ENCODE results near the gene CDCA5. TPM values are rescaled to one million over a fixed set of nuclear protein-coding genes. Genes with fewer than 3 reads are reported as not detected.

Gene CDCA5
- total RNA-seq, 1 experiment from 2014 or later, result 90.2 TPM

Other genes starting within 250 kb of the CDCA5 start
- gene CDC42BPG, start 239.4 kb downstream of the CDCA5 start, total RNA-seq (2014; rRNA removed; shearing (Covaris generic)), result 0.03 TPM in 1 of 2 replicates, not detected in the other
- gene EHD1, start 205.4 kb downstream of the CDCA5 start, total RNA-seq (2014; rRNA removed; shearing (Covaris generic)), result 75.2 and 85.7 TPM in 2 replicates
- 22.5 and 23.2 TPM in 2 replicates for gene ATG2A, start 166.8 kb downstream of the CDCA5 start, total RNA-seq (2014; rRNA removed; shearing (Covaris generic))
- 20.6 and 30.6 TPM in 2 replicates for gene PPP2R5B, start 159.4 kb downstream of the CDCA5 start, total RNA-seq (2014; rRNA removed; shearing (Covaris generic))
- gene GPHA2, start 148.1 kb downstream of the CDCA5 start, total RNA-seq (2014; rRNA removed; shearing (Covaris generic)), result not detected in 2 replicates
- gene MAJIN, start 111.9 kb downstream of the CDCA5 start, total RNA-seq (2014; rRNA removed; shearing (Covaris generic)), result not detected in 2 replicates
- gene BATF2, start 87.1 kb downstream of the CDCA5 start, total RNA-seq (2014; rRNA removed; shearing (Covaris generic)), result not detected in 2 replicates
- gene ARL2, start 69.9 kb downstream of the CDCA5 start, total RNA-seq (2014; rRNA removed; shearing (Covaris generic)), result 155 and 222 TPM in 2 replicates
- gene SNX15, start 56.6 kb downstream of the CDCA5 start, total RNA-seq (2014; rRNA removed; shearing (Covaris generic)), result 35.3 and 36.9 TPM in 2 replicates
- 35.8 and 69.9 TPM in 2 replicates for gene SAC3D1, start 42.8 kb downstream of the CDCA5 start, total RNA-seq (2014; rRNA removed; shearing (Covaris generic))
- gene NAALADL1, start 25.5 kb downstream of the CDCA5 start, total RNA-seq (2014; rRNA removed; shearing (Covaris generic)), result not detected in 2 replicates
- gene ZFPL1, start 182 bp upstream of the CDCA5 start, total RNA-seq (2014; rRNA removed; shearing (Covaris generic)), result 63.7 and 91.9 TPM in 2 replicates
- 387 and 508 TPM in 2 replicates for gene VPS51, start 12.2 kb upstream of the CDCA5 start, total RNA-seq (2014; rRNA removed; shearing (Covaris generic))
- gene TM7SF2, start 27.8 kb upstream of the CDCA5 start, total RNA-seq (2014; rRNA removed; shearing (Covaris generic)), result 1.5 and 2.4 TPM in 2 replicates
- gene ZNHIT2, start 33.7 kb upstream of the CDCA5 start, total RNA-seq (2014; rRNA removed; shearing (Covaris generic)), result 22.8 and 42.1 TPM in 2 replicates
- gene FAU, start 38.1 kb upstream of the CDCA5 start, total RNA-seq (2014; rRNA removed; shearing (Covaris generic)), result 672 and 1,078 TPM in 2 replicates
- gene MRPL49, start 38.3 kb upstream of the CDCA5 start, total RNA-seq (2014; rRNA removed; shearing (Covaris generic)), result 113 and 138 TPM in 2 replicates
- 15.6 and 20.2 TPM in 2 replicates for gene SYVN1, start 50.5 kb upstream of the CDCA5 start, total RNA-seq (2014; rRNA removed; shearing (Covaris generic))
- not detected in 2 replicates for gene SPDYC, start 86.2 kb upstream of the CDCA5 start, total RNA-seq (2014; rRNA removed; shearing (Covaris generic))
- gene CAPN1, start 97.9 kb upstream of the CDCA5 start, total RNA-seq (2014; rRNA removed; shearing (Covaris generic)), result 120 and 177 TPM in 2 replicates
- 26.8 and 44.2 TPM in 2 replicates for gene POLA2, start 177.9 kb upstream of the CDCA5 start, total RNA-seq (2014; rRNA removed; shearing (Covaris generic))
- gene CDC42EP2, start 230.8 kb upstream of the CDCA5 start, total RNA-seq (2014; rRNA removed; shearing (Covaris generic)), result 10.5 and 16.6 TPM in 2 replicates
- 87.6 and 105 TPM in 2 replicates for gene DPF2, start 249.8 kb upstream of the CDCA5 start, total RNA-seq (2014; rRNA removed; shearing (Covaris generic))

All from SJSA1 (cell line).